GM18517 (cell line): ENCODE data around the gene PDE7B.

Experiments used
- ATAC-seq: cut with Tn5 transposase; IDR thresholded peaks from one replicate; pipeline ENCODE4 v1.9.1; 2021; ENCODE audit warnings: mild to moderate bottlenecking, moderate library complexity; ENCODE audit not compliant: unreplicated experiment

PDE7B gene

DNA sequence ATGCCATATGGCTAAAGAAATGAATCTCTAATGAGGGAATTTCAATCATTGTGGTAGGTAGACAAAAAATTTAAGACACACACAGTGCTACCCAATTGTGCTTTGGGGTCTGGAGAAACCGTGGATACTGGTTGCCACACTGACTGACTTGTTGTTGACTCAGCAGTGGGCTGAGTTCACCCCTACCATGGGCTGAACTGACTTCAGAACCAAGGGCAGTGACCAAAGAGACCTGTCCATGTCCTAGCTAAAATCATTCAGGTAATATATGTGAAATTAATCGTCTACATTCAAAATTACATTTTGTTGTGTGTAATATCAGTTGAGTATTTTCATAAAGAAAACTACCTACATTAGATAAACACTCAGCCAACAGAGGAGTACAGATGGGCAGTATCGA is 131.6 kb downstream of the PDE7B start:
- no peak for ATAC-seq

DNA sequence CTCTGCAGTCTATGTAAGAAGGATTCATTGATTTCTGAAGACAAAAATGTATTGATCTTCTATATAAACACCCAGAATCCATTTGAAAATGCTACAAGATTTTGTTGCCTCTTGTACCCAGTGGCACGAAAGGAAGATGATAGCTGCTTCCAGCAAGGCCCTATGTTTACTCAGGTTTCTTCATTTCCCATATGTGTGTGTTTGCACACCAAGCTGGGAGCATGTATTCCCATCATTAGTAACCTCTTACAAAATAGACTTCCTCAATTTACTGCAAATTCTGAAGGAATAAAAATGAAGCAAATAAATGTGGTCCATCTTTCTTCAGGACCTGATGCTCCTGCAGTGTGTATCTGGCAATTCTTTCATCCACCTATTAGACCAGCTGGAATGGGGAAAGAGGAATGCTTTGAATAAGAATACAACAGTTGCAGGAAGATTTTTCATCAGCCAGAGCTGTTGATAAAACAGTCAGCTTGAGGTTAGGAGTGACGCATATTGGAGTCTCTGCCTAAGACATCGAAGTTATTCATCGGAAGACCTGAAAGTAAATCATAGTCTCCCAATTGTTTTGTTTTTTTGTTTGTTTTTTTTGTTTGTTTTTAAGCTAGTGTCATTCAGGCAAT is 132.3 kb downstream of the PDE7B start:
- no peak for ATAC-seq

DNA sequence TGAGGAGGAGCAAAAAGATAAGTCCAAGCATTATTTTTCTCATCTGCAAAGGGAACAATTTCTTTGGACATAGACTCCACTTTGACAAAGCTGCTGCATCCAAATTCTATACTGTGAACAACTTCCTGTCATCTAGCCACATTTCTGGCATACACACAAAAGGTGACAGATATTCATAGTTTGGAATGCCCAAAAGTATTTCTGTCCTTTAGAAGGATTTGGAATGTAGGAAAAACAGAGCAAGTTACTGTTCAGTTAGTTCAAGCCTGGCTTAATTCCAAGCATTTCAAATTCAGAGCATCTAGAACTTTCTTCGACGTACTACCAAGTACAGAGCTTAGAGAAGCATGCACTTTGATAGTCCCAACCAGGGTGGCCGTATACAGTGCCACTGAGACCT is 134.0 kb downstream of the PDE7B start:
- ATAC-seq: no peak

DNA sequence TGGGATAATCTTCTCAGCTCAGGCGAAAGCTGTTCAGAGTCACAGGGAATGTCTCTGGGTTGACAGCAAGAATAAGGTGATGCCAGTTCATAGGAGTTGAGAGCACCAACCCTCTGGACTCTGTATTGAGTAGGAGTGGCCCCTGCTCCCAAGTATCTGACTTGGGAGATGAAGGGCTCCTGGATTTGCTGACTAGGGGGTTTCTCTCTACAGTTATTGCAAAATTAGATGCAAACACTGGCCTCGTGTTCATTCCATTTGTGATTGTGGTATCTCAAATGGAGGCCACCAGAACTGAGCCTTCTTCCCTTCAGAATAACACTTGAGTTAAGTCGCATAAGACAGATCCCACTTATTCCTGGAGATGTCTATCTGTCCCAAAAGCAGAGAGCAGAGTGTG is 135.7 kb downstream of the PDE7B start:
- no peak for ATAC-seq

DNA sequence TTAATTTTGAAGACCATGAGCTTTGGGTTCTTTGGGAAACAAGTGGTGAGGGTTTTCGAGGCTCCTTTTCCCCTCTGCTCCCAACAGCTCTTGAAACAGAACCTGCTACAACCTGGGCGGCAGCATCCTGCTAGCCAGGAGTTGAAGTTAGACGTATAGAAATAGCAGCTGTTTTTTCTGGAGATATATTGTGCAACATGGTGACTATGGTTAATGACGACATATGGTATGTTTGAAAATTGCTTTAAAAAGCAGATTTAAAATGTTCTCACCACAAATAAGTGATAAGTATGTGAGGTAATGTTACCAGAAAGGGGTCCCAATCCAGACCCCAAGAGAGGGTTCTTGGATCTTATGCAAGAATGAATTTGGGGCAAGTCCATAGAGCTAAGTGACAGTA is 138.9 kb downstream of the PDE7B start:
- ATAC-seq: no peak

DNA sequence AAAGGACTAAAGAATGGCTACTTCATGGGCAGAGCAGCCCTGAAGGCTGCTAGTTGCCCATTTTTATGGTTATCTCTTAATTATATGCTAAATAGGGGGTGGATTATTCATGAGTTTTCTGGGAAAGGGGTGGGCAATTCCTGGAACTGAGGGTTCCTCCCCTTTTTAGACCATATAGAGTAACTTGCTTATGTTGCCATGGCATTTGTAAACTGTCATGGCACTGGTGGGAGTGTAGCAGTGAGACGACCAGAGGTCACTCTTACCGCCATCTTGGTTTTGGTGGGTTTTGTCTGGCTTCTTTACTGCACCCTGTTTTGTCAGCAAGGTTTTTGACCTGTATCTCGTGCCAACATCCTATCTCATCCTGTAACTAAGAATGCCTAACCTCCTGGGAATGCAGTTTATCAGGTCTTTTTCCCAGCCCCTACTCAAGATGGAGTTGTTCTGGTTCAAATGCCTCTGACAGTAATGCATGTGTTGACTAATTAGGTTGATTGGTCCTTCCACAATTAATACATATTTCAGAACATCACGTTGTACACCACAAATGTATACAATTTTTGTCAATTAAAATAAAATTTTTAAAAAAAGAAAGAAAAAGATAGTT is 139.5 kb downstream of the PDE7B start:
- ATAC-seq: no peak

DNA sequence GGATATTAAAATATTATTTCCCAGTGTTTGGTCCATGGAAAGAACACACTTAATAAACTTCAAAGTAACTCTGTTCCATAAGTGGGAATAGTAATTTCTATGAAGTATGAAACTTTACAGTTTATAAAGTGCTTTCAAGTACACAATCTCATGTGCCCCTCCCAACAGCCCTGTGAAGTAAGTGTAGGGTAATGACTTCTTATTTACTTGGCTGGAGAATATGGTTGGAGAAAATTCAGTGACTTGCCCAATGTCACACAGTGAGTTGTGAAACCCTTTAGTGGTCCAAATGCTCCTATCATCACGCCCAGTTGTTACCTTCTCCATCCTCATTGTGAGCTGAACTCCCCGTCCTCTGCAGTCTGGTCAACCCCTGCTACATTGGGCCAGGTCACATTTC is 141.2 kb downstream of the PDE7B start:
- no peak for ATAC-seq

DNA sequence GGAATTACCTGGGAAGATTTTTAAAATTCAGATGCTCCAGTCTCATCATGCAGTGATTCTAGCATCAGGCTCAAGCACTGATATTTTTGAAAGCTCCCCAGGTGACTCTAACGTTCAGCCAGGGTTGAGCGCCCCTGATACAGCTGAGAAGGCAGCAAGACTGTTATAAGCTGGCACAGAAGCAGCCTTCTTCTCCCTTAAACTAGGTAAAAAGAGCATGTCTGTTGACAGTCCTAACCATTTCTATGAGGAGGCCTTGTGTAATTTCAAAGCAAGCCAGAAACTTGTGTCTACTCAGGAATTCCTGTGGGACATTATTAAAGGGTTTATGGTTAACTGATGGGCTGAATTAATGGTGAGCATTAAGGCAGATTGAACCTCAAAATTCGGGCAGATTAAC is 141.9 kb downstream of the PDE7B start:
- no peak for ATAC-seq

DNA sequence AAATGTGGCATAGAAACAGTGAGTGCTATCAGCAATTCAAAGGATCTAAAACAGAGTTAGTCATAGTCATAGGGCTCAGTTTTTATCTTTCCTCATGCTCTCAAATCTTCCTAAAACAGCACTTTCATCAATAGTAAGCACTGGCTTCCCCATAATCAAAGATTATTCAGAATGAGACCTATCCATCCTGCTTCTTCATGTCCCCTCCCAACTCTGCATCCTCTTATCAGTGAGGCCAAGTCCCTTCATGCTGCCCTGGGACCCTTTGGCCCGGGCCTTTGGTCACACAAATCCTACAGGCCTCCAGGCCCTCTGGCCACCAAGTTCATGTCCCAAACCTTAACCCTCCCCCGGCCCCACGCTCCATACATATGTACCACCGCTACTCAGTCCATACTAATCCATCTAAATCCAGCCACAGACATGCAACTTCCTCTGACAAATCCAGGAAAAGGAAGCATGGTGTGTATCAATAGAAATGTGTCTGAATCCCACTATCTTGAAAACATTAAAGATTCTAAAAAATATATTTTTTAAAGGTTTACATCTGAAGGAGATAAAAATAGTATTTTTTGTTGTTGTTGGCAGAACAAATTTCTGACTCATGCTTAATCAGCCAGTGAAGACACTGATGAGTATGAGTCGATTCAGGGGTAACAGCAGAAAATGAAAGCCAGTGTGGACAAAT is 143.5 kb downstream of the PDE7B start:
- ATAC-seq: no peak

DNA sequence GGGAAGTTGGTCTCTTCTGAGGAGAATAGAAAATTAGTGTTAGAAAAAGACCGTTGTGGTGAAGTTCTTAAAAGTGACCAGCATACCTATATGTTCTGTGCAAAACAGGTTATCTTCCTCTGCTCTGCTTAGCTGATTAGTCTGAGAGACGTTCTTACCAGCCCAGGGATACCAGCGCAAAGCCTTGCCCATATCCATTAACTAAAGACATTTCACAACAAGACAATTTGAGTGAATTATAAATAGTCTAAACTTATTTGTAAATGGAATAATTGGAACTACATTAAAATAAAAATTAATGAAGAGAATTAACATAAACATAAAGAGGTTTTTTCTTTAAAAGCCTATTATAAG is 144.0 kb downstream of the PDE7B start:
- no peak for ATAC-seq

DNA sequence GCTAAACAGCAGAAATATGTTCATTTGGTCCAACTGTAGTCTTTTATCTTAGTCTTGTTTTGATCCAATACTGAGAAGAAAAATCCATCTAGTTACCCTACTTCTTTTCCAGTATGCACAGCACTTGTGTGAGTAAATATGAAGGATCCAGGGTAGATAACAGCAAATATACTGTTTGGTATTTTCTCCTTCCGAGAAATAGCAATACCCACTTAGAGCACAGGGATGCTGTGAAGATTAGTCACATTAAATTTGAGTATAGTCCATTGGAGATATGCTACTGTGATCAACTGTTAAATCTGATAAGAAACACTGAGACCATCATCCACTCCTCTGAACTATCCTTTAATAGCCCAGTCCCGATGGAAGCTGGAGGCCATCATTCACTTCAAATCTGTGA is 145.2 kb downstream of the PDE7B start:
- ATAC-seq: no peak

DNA sequence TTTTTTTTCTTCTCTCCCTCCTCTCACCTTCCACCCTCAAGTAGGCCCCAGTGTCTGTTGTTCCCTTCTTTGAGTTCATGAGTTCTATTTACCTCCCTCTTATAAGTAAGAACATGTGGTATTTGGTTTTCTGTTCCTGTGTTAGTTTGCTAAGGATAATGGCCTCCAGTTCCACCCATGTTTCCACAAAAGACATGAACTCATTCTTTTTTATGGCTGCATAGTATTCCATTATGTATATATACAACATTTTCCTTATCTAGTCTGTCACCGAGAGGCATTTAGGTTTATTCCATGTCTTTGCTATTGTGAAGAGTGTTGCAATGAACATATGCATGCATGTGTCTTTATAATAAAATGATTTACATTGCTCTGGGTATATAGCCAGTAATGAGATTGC is 147.9 kb downstream of the PDE7B start:
- no peak for ATAC-seq

DNA sequence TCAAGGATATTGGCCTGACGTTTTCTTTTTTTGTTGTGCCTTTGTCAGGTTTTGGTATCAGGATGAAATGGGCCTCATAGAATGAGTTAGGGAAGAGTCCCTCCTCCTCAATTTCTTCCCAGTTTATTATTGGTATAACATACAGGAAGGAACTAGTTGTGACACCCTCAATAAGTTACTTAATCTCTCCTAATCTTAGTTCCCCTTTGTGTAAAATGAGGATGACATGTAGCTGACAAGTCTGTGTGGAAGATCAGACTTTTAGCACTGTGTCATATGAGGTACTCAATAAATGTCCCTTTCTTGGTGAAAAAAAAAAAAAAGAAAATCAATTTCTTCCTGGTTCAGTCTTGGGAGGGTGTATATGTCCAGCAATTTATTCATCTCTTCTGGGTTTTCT is 155.8 kb downstream of the PDE7B start:
- ATAC-seq: no peak

DNA sequence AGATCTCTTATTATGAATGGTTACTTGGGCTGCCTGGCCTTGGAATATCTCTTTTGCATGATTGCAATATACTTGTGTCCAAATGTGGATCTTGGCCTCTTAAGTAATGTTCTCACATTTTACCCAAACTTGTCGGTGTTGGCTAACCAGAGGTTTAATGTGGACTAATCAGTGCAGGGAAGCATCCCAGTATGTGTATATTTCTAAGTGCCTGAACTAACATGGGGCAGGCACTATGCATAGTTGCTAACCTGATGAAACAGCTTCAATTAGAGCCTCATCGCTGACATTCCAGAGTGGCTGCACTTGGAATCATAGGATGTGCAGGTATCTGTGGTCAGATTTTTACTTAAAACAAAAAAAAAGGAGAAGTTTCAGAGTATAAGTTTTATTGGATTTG is 160.0 kb downstream of the PDE7B start:
- no peak for ATAC-seq

DNA sequence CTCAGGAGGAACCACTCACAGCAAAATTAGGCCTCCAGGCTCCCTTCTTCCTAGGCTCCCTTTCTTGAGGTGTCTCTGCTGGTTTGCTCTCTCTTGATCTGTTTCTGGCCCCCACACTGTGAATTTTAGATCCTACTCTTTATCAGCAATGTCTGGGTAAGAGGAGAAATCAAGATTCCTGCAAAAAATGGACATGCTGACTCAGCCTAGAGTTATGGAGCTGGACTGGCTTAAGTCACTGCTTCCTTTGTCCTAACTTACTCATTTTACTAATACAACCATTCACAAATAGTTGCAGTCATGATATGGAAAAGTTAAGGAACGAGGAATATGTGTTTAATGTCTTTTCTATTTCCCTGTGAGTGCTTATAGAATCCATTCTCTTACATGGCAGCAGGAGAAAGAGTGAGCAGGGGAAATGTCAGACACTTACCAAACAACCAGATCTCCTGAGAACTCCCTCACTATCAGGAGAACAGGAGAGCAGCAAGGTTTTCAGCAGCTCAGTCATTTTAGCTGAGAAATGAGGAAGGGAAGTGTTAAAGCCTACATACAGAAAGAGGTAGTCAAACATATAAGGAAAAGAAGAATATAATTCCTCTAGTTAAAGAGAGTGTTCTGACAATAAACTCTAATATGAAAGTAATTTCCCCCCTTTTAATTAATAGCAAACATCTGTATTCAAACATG is 160.8 kb downstream of the PDE7B start:
- ATAC-seq: no peak

DNA sequence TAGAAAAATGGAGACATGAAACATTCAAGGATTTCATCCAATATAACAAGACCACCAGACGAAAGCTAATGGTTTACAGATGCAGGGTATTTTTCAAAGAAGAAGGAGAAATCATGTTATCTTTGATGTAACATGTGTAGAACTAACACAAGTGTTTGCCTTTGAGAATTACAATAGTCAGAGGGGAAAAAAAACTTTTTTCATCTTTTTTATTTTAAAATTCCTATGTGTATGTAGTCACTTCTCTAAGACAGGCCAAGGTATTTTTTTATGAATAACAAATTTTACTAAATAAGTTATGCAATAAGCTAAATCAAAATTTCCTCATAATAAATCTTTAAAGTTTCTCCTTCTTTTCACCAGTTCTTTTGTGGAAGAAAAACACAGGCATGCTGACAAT is 161.4 kb downstream of the PDE7B start:
- ATAC-seq: no peak

DNA sequence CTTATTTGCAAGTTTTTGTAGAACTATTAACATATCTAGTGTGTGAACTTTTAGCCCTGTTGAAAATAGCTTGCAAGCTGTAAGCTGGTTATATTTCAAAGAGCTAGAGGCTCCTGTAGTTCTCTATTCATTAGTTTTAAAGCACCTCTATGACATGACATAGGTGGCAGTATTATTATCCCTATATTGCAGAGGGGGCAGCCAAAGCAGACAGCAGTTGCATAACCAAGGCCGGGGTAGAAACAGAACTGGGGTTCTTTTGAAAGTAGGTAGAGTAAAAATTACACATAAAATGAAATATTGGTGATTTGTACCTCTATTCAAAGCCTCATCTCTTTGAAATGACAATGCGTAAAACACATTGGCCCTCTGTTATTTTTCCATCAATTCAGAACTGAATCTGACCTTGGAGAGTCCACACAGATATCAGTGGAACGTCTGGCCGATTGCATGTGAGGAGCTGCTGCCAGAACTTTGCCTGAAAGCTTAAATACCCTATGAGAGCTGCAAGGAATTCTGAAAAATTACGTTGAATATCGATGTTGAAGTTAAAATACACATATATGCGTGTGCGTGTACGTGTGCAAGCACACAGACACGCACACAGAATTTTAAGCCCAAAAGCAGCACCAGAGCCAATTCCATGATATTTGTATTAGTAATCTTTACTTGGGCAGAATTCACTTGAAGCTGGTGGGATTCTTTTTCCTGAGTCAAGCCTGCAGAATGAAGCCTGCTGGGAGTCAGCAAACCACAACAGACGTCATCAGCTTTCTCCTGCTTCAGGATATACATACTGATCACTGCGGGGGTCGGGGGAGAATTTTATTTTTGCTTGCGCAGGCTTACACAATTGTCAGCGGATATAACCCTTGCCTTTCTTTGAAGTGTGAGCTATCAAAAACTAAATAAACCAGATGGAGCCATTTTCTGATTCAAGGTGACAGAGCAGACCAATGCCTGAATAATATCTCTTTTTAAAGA is 163.2 kb downstream of the PDE7B start:
- ATAC-seq: no peak

DNA sequence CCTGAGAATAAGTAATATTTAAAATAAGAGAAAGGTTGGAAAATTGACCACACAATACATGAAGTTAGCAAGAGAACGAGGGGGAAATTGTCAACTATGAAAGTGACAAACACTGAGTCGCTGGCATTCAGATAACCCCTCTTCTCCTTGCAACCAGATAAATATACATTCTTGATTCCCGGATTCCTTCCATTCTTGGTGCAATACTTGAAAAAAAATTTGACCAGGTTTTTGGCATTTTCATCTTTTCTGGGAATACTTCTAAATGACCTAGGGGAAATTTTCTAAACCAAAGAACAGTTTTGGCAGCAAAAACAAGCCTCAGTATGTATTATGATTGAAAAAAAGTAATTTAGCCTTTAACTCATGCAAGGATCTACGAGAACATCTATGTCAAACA is 164.0 kb downstream of the PDE7B start:
- ATAC-seq: no peak

DNA sequence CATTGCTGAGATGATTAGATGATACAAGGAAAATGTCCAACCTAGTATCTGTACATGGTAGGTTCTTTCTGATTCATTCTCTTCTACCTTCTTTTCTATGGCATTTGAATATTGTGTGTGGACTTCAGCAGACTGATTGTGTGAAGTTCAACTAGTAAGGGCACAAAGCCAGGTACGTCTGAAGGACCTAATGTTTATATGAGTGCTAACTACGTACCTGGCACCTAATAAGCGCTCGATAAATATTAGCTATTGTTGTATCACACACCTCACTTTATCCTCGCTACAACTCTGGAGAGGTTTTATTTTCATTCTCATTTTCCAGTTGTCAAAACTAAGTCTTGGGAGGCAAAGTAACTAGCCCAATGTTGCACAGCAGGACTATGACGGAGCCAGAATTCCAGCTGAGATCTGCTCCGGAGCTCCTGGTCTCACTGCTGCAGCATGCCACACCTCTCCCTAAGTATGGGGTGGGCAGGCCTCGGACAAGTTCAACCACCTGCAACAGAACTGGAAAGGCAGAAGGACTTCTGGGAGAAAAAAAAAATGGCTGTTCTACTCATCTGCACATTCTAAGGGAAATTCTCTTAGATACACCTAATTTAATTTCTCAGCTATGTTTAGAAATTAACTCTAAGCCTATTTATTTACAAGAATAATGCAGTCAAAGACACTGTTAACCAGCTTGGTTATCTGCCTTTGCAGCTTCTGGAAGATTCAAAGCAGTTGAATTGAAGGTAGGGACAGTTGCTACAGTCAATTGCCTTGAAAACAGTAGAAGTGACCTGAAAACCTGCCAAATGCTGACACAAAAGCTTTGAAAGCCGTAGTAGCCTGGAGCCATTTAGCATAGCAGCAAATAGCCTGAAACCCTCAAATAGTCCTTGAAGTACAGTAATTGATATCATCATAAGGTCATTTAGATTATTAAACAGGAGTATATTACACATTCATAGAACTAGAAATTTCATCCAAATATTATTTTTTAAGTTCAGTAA is 165.0 kb downstream of the PDE7B start:
- ATAC-seq: no peak

DNA sequence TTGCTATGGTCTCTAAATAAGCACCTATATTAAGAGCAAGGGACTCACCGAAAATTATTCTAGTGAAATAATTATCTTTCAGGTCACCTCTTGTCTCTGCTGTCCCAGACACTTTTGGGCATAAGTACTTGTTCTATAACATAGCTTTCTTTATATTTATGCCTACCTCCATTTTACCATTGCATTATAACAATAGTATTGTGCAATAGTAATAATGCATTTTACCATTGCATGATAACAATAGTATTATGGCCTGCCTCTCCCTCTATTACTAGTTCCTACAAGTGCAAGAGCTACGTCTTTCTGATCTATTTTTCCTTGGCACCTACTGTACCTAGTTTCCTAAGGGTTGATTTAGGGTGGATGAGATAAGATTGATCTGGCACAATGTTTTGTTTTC is 169.2 kb downstream of the PDE7B start:
- no peak for ATAC-seq
